Medulla oblongata (tissue), 1 donor: ENCODE data around the gene CD247.

Experiments
- DNase-seq: peaks from one replicate; pipeline ENCODE4 v3.0.0-alpha.2; 2015; ENCODE audit errors: extremely low spot score

The CD247 gene

DNA sequence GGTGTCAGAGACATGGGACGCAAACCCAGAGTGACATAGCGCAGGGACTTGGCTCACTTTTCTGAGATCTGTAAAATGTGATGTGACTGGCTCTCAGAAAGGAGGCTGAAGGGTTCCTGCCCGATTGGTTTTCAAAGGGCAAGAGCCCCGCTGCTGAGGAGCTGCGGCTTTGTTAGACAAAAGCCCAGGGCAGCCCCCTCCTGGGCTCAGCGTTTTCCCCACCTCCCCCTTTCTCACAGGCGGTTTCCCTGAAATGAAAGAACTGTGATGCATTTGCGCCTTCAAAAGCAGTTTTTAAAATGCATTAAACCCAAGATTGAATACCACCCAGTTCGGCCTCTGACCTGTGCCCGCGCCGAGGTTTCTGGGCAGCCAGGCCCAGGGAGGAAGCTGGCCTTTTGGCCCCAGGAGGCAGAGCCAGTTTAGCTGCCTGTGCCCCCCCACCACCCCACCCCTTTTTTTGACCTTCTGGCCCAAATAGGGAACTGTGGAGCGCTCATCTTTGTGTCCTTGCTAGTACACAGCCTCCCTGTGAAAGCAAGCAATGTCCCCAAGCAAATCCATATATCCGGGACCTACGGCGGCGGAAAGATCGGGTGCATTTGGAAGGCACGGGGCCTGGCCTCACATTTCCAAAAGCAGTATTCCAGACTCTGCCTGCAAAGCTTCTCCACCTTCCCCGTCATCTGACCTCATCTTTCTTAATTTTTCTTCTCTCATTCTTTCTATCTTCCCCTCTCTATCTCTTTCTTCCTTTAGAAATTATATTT lies 28.6 kb downstream of the CD247 start:
- no peak for DNase-seq

DNA sequence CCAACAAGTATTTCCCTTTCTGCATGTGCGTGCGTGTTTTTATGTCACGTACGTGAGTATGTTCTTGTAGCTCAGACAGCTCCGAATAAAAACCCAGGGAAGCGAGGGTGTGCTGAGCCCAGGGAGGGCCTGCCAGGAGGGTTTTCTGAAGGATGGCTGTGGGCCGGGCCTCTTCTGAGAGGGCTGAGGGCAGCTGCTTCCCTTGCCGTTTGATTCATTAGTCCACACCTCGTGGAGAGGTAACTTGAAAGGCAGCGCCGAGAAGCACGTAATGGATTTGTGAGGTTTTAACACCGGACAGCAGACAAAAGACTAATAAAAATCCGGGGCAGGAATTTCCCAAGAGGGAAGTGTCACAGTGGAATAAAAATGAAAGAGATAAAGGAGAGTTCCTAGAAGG lies 29.5 kb downstream of the CD247 start:
- DNase-seq, result no peak

DNA sequence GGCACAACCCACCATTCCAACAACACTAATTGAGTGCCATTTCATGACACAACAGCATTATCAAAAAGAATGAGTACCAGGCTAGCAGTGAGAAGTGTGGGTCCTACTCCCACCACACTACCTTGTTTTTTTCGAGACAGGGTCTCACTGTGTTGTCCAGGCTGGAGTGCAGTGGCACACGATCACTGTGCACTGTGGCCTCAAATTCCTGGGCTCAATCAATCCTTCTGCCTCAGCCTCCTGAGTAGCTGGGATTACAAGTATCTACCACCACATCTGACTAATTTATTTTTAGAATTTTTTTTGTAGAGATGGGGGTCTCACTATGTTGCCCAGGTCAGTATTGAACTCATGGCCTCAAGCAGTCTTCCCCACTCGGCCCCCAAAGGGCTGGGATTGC lies 30.7 kb downstream of the CD247 start:
- no peak for DNase-seq

DNA sequence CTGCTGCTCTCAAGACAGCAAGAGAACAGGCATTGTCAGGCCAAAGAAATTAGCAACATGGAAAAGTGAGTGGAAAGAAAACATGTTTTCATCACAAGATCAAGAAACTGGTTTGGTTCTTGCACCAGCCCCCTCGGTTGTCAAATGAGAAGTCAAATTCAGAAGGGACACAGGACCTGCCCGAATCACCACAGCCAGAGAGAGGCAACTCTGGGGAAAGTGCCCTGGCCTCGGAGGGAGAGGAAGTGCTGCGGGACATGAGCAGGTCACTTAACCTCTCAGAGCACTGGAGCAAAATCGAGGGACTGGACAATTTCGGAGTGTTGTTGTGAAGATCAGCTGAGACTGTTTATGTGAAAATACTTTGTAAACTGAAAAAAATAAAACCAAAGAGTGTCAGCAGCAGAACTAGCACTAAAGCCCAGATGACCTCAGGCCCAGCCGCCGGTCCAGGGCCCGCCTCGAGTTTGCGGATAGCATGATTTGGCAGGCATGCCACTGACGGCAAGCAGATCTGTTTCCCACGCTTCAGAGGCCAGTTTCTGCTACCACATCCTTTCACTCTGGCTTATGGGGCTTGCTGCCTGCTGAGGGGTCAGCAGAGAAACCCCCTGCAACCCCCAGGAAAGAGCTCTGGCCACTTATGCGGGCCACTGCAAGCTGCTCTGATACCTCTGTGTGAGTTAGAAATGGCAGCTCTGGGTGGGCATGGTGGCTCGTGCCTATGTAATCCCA lies 32.1 kb downstream of the CD247 start:
- DNase-seq, result no peak

DNA sequence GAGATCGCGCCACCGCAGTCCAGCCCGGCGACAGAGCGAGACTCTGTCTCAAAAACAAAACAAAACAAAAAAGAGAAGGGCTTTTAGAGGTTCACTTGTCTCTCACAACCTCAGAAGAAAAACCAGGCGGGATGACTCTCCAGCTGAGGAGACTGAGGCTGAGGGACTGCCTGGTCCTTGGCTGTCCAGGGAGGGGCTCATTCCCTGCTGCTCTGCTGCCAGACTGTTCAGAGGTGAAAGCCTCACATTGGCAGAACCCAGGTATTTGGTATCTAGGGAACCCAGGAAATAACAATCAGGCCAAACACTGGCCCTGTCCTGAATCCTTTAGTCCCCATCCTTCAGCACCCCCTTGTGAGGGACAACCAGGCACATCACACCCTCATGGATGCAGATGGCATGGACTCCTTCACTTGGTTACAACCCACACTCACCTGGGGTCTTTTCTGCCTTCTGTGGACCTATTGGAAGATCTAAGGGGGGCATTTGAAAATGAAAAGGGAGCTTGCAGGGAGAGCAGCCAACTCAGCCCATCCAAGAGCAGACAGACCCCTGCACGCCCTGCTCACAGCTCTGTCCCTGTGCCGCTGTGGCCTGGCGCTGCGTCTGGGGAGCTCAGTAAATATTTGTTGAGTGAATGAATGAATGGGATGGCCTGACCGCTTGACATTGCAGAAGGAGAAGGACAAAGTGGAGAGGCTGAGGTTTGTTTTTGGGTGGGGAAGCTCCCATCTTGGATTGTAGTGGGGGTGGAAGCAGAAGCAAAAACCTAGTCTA lies 33.4 kb downstream of the CD247 start:
- no peak for DNase-seq

DNA sequence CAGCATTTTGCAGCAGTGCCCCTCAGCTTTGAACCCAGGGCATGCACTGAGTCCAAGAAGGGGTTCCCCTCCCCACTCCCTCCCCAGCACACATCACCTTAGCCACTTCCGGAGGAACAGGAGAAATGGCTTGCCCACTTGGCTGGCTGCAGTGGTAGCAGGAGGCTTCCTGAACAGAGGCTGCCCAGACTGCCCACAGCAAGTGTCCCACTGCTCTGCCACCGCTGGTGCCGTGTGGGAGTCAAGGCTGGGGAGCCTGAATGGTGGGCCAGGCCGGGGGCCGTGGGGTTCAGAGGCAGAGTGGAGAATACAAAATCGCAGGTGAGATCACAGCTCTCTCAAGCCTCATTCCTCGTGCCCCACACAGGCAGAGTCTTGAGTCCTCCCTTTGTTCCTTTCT lies 34.5 kb downstream of the CD247 start:
- no peak for DNase-seq

DNA sequence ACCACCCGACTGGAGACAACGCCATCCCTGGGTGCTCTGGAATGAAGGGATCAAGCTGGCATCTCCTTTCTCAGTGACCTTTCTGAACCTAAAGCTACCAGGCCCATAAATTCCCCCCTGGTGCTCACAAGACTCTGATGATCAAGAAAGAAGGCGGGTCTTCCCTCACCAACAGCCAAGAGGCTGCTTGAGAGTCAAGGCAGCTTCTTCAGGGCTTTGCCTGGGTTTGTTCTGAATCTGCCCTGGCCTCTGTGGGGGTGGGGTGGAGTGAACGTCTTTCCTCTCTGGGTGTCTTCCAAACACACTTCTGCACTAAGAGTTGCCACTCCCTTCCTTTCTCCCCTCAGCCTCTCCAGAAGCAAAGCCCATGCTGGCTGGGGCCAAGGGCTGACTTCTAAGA lies 36.1 kb downstream of the CD247 start:
- no peak for DNase-seq

DNA sequence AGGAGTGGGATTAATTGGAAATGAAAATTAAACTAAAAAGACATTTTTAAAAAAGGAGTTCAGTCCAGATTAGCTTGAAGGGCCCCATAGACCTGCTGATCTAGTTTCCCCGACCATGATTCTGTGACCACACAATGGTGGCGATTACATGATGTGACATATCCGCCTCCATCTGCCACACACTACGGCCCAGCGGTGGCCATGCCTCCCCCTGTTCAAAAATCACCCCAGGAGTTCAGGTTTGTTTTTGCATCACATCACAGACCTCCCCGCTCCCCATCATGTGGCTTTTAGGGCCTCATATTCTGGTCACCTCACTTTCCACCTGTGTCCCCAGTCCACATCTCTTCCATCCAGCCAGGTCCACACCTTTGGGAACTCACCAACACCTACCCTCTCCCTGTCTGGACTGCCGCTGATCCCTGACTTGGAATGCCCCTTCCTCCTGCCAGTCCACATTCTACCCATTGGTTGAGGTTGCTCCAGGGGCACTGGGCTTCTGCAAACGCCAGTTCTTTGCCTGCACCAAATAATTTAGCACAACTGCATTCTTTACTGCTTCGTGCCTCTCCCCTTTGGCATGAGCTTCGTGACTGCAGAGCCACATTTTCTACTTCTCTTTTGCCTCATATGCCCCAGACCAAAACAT lies 38.9 kb downstream of the CD247 start:
- DNase-seq, result no peak

DNA sequence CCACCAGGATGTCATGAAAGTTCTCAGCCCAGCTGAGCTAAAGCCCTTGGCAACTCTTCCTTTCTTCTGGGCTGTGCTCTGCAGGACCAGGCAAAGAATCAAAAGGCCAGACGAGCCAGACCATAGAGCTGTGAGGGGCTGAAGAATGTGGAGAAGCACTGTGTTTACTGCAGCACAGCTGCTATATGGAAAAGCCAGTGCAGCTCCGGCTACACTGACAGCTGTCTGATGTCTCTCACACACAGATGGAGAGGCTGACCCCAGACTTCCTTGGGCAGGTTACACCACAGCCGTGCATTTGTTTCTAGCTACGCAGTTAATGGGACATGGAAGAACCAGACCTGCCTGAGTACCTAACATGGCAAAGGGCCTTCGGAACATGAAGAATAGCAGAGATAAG lies 40.3 kb downstream of the CD247 start:
- no peak for DNase-seq

DNA sequence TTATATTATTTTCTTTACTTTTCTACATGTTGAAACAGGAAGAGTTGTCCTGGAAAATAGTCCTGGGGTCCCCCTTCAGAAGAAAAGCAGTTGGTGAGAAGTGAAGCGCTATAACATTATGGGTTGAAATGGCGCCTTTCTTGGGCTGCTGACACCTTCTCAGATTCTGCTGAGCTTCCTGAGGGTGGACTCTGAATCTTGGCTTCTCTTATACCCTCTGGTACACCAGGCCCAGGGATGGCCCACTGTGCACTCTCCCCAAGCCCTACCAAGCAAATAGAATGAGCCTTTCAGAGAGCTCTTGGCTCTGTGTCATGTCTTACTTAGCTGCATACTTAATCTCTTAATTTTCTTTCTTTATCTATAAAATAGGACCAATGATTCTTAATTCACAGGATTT lies 42.3 kb downstream of the CD247 start:
- DNase-seq, result no peak

DNA sequence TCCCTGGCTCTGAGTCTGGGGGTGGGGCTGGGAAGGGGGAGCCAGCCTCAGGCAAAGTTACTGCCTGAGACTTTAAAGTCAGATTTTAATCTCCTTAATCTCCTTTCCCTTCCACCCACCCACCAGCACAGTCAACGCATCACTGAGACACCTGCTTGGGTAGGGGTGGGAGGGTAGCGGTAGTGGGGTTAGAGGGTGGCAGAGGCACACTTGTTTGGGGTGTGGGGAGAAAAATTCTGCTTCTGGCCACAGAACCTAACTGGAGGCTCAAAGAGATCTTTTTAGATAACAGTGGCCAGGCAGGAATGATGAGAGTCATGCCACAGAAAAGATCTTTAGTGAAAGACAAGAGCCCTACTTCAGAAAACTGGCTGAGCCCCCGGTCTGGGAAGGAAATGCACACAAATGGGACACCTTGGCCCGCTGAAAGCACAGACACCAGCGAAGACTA lies 44.1 kb downstream of the CD247 start:
- no peak for DNase-seq

DNA sequence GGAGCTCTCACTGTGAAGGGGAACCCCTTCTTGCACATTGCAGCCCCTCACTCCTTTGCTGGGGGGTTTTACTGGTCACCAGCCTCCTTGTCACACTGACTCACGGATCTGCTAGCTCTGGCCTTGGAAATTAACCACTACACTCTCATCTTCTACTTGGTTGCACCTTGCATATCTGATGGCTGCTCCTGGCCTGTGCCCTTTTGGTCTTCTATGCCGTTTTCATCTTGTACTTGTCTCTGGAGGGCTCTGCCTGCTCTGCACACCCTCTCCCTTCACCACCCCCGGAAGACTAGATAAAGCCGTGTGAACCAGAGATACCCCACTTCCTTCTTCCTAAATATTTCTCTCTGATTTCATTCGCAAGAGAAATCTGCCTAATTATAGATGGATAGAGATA lies 44.6 kb downstream of the CD247 start:
- DNase-seq, result no peak

DNA sequence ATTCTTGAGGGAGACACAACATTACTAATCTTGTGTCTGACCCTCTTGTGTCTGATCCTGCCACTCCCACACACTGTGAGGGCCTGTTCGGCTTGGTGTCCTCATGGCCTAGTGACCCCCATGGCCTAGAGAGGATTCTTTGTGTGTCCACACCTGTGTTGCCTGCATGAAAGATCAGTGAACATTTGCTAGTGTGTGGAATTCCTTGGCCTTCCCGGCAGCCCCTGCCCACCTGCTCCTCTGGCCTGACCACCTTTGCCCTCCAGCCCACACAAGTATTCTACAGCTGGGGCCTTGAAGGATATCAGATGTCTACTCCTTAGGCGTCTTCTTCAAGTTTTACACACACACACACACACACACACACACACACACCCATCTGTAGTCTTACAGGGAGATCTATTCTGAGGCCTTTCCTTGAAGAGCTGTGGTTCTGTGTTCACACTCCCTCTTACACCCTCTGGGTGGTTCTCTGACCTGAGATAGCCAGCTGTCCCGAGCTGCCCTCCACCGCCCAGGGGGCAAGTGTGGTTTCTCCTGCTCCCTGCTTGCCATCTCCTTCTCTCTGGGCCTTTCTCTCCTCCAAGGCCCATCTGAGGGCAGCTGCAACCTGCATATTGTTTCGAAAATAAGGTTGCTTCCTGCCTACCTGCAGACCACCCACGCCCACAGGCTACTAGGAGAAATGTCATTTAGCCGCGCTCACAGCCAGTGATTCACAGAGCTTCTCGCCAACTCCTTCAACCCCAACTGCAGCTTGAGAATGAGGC lies 45.4 kb downstream of the CD247 start:
- DNase-seq, result no peak

DNA sequence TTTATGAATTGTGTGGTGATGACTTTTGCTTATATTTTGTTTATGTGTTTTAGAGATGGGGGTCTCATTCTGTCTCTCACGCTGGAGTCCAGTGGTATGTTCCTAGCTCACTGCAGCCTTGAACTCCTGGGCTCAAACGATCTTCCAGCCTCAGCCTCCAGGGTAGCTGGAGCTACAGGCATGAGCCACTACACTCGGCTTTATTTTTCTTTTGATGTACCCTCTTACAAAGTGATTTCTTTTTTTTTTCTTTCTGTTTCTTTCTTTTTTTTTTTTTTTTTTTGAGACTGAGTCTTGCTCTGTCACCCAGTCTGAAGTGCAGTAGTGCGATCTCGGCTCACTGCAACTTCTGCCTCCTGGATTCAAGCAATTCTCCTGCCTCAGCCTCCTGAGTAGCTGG lies 46.8 kb downstream of the CD247 start:
- no peak for DNase-seq

DNA sequence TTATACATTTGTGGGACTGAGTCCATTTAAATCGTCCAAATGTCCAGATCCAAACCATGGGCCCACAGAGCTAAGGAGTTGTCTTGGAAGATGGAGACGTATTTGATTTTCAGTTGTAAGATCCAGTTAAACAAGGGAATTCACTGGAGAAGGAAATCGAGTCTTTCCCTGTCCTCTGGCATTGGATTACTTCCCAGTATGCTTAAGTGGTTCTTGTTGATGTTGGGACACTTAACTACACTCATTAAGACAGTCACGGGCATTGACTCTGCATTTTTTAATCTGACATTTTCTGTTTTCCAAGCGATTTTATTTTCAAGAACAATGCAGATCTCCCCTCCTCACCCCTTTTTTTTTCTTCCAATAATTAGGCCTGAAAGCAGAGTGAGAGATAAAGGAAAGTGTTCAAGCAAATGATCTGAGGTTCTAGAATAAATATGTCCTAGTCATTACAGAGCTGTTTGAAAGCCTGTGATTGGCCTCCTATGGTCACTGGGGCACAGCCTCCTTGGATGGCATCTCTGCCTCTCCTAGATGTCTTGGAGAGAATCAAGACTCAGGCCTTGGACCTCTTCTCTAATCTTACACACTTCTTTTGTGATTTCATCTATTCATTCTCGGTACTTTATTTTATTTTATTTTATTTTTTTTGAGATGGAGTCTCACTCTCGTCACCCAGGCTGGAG lies 48.9 kb downstream of the CD247 start:
- no peak for DNase-seq

DNA sequence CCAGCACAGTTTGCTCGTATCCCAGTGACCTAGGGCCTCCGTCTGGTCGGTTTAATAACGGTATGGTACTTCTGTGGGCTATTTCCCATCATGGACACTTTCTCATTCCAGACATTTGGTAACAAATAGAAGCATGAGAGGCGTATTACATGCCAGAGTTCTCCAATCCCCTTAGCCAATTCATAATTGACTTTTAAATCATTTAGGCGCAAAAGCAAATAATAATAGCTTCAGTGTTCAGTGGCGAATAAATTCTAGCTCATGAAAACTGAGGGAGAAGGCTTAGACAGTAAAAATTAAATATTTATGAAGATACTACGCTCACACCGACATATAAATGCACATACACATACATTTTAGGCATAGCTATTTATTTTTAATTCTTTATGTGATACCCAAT lies 50.6 kb downstream of the CD247 start:
- no peak for DNase-seq

DNA sequence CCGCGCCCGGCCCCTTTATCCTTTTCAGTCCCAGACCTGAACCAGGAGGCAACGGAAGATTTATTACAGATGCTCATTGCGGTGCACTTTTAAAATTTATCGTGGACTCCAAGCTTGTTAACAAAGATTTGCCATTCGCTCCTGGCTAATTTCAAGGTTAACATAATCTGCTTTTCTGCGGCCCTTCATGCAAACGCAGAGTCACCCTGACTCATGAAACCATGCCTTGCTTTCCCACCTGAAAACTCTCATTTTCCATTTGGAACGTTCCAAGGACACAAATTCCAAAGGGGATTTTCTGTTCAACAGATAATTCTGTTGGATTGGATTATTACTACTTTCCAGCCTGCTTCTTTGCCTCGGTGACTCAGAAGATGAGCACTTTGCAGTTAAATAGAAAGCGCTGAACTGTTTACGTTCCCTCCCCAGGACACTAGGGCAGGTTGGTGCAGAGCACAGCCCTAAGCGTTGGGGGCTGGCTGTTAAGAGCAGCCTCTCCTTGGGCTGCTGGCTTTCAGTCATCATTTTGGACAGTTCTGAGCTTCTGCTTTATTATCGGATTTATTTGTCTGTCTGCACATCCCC lies 51.1 kb downstream of the CD247 start:
- DNase-seq, result no peak

DNA sequence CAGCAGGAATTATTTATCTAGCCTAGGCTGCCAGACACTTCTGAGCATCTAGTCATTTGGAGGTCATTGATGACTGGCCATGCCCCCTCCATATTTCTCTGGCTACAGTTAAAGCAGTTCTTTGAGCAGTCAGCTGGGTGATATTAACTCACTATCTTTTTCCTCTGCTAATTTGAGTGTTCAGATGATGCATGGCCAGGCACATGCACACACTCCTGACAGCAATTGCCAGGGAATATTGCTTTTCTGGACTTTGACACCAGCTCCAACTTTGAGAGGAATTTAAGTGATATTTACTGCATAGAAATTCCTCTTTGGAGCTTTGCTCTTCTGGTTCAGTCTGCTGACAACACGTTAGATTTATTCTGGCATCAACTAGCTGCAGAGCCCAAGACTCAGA lies 52.6 kb downstream of the CD247 start:
- no peak for DNase-seq

DNA sequence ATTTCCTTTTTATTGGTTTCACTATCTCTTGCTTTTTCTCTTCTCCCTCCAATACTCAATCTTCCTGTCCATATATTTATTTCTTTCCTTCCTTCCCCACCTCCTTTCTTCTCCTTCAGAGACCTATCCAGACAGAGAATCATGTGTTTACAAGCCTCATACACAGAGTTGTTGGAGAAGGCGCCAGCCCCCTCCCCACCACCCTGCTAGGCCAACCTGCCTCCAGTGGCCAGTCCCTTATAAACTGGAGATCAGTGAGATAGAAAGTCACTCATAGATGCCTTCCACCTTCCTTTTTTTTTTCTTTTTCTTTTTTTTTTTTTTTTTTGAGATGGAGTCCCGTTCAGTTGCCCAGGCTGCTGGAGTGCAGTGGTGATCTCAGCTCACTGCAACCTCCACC lies 53.3 kb downstream of the CD247 start:
- no peak for DNase-seq

DNA sequence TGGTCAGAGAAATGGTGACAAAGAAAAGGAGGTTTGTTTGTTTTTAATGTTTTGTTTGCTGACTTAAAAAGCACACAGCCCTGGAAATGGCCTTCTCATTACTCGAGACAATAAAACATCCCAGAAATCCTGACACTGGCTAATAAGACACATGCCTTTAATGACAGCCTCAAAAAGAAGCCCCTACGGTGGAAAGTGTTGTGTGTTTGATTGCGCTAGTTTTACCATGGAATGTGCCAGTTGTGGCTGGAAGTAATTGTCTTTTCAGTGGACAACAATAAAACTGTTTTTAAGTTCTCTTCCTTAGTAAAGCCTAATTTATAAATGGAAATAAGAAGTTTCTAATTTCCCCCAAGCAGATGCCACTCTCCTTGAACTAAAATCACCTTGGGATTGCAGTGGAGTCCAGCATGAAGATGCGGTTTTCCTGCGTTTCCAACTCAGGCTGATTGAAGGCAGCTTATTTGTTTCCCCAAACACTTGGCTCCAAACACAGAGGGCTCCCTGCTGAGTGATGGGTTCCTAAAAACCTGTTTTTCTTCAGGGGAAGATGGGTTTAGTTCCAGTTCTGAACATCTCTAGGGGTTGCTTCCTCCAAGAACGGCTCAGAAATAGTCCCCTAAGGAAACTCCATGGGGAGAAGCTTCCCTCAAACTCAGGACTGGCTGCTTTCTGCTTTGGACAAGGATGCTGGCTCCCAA lies 54.3 kb downstream of the CD247 start:
- DNase-seq, result no peak
